Neural cell (in vitro differentiated cells): Measurements from ENCODE around the gene SLC28A1. TPM values are rescaled to one million over a fixed set of nuclear protein-coding genes. Genes with fewer than 3 reads are reported as not detected.

Experiments used
- H2AFZ ChIP-seq: fragments of 200-600, 300-800 bp; sonication (generic), shearing (Covaris generic); 2 replicates; pipeline ENCODE4 v1.6.0; 2014; ENCODE audit warnings: low read depth, mild to moderate bottlenecking, antibody characterized with exemption, low read length, moderate library complexity
- H3F3A ChIP-seq: fragments of 200-600 bp; shearing (Covaris generic); 2 replicates; pipeline ENCODE4 v1.6.1; 2016; ENCODE audit warnings: mild to moderate bottlenecking, moderate library complexity, mixed read lengths, antibody characterized with exemption, low read length; ENCODE audit not compliant: insufficient read depth, poor library complexity, severe bottlenecking
- H3K27ac ChIP-seq: fragments of 200-600, 300-800 bp; sonication (generic), shearing (Covaris generic); 2 replicates; pipeline ENCODE4 v1.5.1; 2014; ENCODE audit warnings: mild to moderate bottlenecking, low read length, moderate library complexity
- H3K27me3 ChIP-seq: fragments of 300-800, 200-600 bp; sonication (generic), shearing (Covaris generic); 2 replicates; pipeline ENCODE4 v1.6.0; 2014; ENCODE audit warnings: mild to moderate bottlenecking, low read depth, low read length, moderate library complexity; ENCODE audit not compliant: insufficient read depth
- H3K36me3 ChIP-seq: fragments of 300-800, 200-600 bp; sonication (generic), shearing (Covaris generic); 2 replicates; pipeline ENCODE4 v1.5.1; 2014; ENCODE audit warnings: mild to moderate bottlenecking, antibody characterized with exemption, low read length, moderate library complexity; ENCODE audit not compliant: insufficient read depth
- H3K4me2 ChIP-seq: fragments of 300-800, 200-600 bp; sonication (generic), shearing (Covaris generic); 2 replicates; pipeline ENCODE4 v1.6.0; 2014; ENCODE audit warnings: mild to moderate bottlenecking, low read length
- H3K4me3 ChIP-seq: fragments of 300-800, 200-600 bp; sonication (generic), shearing (Covaris generic); 2 replicates; pipeline ENCODE4 v1.5.1; 2014; ENCODE audit warnings: mild to moderate bottlenecking, low read length, moderate library complexity
- H3K79me2 ChIP-seq: fragments of 200-600 bp; shearing (Covaris generic); replicated peaks from 2 replicates; pipeline ENCODE4 v1.6.0; 2014; ENCODE audit warnings: mild to moderate bottlenecking, low read length, moderate library complexity; ENCODE audit not compliant: insufficient read depth
- H3K9ac ChIP-seq: fragments of 300-800, 200-600 bp; sonication (generic), shearing (Covaris generic); 2 replicates; pipeline ENCODE4 v1.6.1; 2016; ENCODE audit warnings: mild to moderate bottlenecking, low read length, mixed read lengths
- H3K9me2 ChIP-seq: fragments of 200-600 bp; shearing (Covaris generic); 2 replicates; pipeline ENCODE4 v1.6.1; 2016; ENCODE audit warnings: mild to moderate bottlenecking, low read length, mixed read lengths; ENCODE audit not compliant: insufficient read depth
- H3K9me3 ChIP-seq: fragments of 200-600, 300-800 bp; sonication (generic), shearing (Covaris generic); 2 replicates; pipeline ENCODE4 v1.6.1; 2016; ENCODE audit warnings: mild to moderate bottlenecking, mixed run types, low read length, moderate library complexity, mixed read lengths
- H4K20me1 ChIP-seq: fragments of 200-600 bp; shearing (Covaris generic); 2 replicates; pipeline ENCODE4 v1.6.1; 2016; ENCODE audit warnings: mild to moderate bottlenecking, mixed run types; ENCODE audit not compliant: insufficient read depth
- CTCF ChIP-seq: fragments of 450-650 bp; IDR thresholded peaks from 2 replicates; pipeline ENCODE4 v1.5.1; 2014; ENCODE audit warnings: antibody characterized with exemption, mild to moderate bottlenecking, moderate library complexity; ENCODE audit not compliant: poor library complexity, severe bottlenecking
- EP300 ChIP-seq: fragments of 450-650 bp; conservative IDR thresholded peaks from 2 replicates; pipeline ENCODE4 v1.6.1; 2014; ENCODE audit warnings: antibody characterized with exemption, mild to moderate bottlenecking, moderate library complexity; ENCODE audit not compliant: poor library complexity, severe bottlenecking
- EZH2 ChIP-seq: fragments of 200-600, 300-800 bp; shearing (Covaris generic), sonication (generic); IDR thresholded peaks from 2 replicates; pipeline ENCODE4 v1.6.1; 2014; ENCODE audit warnings: antibody characterized with exemption, low read length, borderline replicate concordance, mild to moderate bottlenecking; ENCODE audit not compliant: insufficient read depth, poor library complexity, severe bottlenecking
- MXI1 ChIP-seq: fragments of 450-650 bp; conservative IDR thresholded peaks from 2 replicates; pipeline ENCODE4 v1.6.1; 2014; ENCODE audit warnings: antibody characterized with exemption, mild to moderate bottlenecking; ENCODE audit not compliant: poor library complexity, severe bottlenecking
- POLR2AphosphoS5 ChIP-seq: IDR thresholded peaks from 2 replicates; pipeline ENCODE4 v1.6.1; 2012
- RAD21 ChIP-seq: fragments of 450-650 bp; conservative IDR thresholded peaks from 2 replicates; pipeline ENCODE4 v1.6.1; 2014; ENCODE audit warnings: antibody characterized with exemption, mild to moderate bottlenecking, moderate library complexity
- SMC3 ChIP-seq: fragments of 450-650 bp; conservative IDR thresholded peaks from 2 replicates; pipeline ENCODE4 v1.6.1; 2014; ENCODE audit warnings: antibody characterized with exemption, mild to moderate bottlenecking, moderate library complexity; ENCODE audit not compliant: poor library complexity
- TAF1 ChIP-seq: IDR thresholded peaks from 2 replicates; pipeline ENCODE4 v1.6.1; 2012; ENCODE audit warnings: low read depth
- polyA plus RNA-seq: library from polyadenylated mRNA; depleted of rRNA; stranded (reverse); fragments of >200 nt; gene quantifications from 2 replicates; pipeline ENCODE4 v1.2.3, GENCODE V29; 2014
- TF ChIP-seq, protein P1 (sequence below): IDR thresholded peaks from 2 replicates; pipeline ENCODE4 v1.6.1; 2012; ENCODE audit warnings: borderline replicate concordance

Gene SLC28A1
- polyA plus RNA-seq, 1 donor from 2014 or later = not detected

GRCh38 chr15:84892786-84893307 lies 8.4 kb downstream of the SLC28A1 start:
- Histone ChIP-seq H3K9ac (no peak overlapping the region), H3F3A (no peaks in the 10 kb centered on the region), H3K27me3 (no peaks in the 10 kb centered on the region), H3K79me2 (no peaks in the 10 kb centered on the region), H3K9me2 (no peaks in the 10 kb centered on the region), H3K9me3 (no peaks in the 10 kb centered on the region), H3K27ac (no peak overlapping the region), H4K20me1 (no peaks in the 10 kb centered on the region), H3K4me3 (no peak overlapping the region), H3K36me3 (no peaks in the 10 kb centered on the region), H3K4me2 (no peak overlapping the region), H2AFZ (no peak overlapping the region)
- no peak for TF ChIP-seq RAD21
- TF ChIP-seq SMC3 = no peak
- TF ChIP-seq, protein P1, sequence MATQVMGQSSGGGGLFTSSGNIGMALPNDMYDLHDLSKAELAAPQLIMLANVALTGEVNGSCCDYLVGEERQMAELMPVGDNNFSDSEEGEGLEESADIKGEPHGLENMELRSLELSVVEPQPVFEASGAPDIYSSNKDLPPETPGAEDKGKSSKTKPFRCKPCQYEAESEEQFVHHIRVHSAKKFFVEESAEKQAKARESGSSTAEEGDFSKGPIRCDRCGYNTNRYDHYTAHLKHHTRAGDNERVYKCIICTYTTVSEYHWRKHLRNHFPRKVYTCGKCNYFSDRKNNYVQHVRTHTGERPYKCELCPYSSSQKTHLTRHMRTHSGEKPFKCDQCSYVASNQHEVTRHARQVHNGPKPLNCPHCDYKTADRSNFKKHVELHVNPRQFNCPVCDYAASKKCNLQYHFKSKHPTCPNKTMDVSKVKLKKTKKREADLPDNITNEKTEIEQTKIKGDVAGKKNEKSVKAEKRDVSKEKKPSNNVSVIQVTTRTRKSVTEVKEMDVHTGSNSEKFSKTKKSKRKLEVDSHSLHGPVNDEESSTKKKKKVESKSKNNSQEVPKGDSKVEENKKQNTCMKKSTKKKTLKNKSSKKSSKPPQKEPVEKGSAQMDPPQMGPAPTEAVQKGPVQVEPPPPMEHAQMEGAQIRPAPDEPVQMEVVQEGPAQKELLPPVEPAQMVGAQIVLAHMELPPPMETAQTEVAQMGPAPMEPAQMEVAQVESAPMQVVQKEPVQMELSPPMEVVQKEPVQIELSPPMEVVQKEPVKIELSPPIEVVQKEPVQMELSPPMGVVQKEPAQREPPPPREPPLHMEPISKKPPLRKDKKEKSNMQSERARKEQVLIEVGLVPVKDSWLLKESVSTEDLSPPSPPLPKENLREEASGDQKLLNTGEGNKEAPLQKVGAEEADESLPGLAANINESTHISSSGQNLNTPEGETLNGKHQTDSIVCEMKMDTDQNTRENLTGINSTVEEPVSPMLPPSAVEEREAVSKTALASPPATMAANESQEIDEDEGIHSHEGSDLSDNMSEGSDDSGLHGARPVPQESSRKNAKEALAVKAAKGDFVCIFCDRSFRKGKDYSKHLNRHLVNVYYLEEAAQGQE = no peak
- no peak for TF ChIP-seq EZH2
- no peak for TF ChIP-seq CTCF
- no peak for TF ChIP-seq EP300
- no peak for TF ChIP-seq MXI1
- TF ChIP-seq TAF1 = no peak
- no peak for TF ChIP-seq POLR2AphosphoS5

GRCh38 chr15:84893607-84894006 lies 9.1 kb downstream of the SLC28A1 start:
- Histone ChIP-seq H2AFZ (no peak overlapping the region), H3F3A (no peaks in the 10 kb centered on the region), H3K27ac (no peak overlapping the region), H3K4me3 (no peak overlapping the region), H3K4me2 (no peak overlapping the region), H4K20me1 (no peaks in the 10 kb centered on the region), H3K9me3 (no peaks in the 10 kb centered on the region), H3K79me2 (no peaks in the 10 kb centered on the region), H3K9ac (no peak overlapping the region), H3K27me3 (no peaks in the 10 kb centered on the region), H3K9me2 (no peaks in the 10 kb centered on the region), H3K36me3 (no peaks in the 10 kb centered on the region)
- no peak for TF ChIP-seq CTCF
- no peak for TF ChIP-seq EZH2
- no peak for TF ChIP-seq RAD21
- TF ChIP-seq POLR2AphosphoS5 = no peak
- no peak for TF ChIP-seq MXI1
- TF ChIP-seq EP300 = no peak
- TF ChIP-seq, protein P1 = no peak
- TF ChIP-seq SMC3 = no peak
